ENCODE results near the gene MTCL1.

Gene MTCL1

DNA sequence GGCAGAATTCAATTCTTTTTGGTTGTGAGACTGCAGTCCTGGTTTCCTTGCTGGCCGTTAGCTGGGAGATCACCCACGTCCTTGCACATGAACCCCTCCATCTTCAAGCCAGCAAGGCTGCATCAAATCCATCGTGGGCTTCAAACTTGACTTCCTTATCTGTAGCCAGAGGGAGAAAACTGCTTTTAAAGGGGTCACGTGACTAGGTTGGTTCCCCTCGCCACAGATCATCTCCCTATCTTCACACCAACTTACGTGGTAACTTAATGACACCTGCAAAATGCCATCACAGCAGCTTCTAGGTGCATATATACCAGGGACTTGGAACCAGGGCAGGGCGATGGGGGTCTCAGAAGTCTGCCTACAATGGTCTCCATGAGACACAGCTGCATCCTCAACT is 169.5 kb downstream of the MTCL1 start:
- DNase-seq = no peak

DNA sequence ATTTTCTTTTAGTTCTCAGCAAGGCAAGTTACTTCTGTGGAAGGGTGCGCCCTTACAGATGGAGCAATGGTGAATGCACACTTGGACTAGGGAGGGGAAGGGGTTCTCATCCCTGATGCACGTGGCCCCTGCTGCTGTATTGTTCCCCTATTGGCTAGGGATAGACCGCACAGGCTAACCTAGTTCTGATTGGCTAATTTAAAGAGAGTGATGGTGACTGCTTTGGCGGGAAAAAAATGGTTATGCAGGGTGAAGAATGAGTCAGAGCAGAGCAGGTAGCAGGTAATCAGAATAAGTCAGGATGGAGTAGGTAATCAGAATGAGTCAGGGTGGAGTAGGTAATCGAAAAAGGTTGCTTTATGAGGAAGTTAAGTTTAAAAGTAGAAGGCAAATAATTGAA is 171.5 kb downstream of the MTCL1 start:
- no peak for DNase-seq

DNA sequence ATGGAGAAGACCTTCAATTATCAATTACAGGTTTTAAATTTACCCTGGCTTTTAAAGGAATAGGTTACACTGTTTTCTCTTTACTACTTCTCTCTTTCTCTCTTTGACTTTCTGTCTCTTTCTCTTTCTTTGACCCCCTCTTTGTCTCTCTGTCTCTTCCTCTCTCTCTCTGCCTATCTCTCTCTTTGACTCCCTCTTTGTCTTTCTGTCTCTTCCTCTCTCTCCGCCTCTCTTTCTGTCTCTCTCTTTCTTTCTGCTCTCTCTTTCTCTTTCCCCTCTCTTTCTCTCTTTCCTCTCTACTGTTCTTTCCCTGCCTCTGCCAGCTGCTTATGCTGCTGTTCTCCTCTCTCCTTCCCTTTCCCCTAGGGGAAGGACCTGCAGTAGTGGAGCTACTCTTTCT is 175.7 kb downstream of the MTCL1 start:
- no peak for DNase-seq
